ENCODE results near the gene HADHA.

DNA sequence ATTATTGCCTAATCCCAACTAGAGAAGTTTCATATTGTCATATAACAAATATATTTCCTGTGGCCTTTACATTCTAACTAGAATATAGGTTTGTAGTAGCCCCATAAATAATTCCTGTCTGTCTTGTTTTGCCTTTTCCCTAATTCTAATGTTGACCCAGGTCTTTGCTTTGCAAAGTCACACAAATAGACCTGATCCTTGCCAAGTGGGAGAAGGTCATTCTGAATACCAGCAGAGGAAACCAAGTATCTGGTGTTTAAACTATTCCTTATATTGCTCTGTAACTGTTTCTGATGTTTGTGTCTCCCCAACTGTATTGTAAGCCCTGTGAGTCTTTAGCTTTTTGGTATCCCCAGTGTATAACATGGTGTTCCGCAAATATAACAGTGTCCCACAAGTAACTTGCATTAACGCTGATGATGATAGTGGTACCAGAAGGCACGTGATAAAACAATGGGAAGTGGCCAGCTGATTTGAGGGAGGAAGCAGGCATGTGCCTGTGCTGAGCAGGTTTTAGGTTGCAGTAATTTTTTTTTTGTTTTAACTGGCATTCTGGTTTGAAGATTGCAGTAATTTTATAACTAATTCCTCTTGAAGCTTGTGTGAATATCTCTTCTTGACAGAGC lies 11.4 kb upstream of the HADHA start:
- TF ChIP-seq, protein P1, sequence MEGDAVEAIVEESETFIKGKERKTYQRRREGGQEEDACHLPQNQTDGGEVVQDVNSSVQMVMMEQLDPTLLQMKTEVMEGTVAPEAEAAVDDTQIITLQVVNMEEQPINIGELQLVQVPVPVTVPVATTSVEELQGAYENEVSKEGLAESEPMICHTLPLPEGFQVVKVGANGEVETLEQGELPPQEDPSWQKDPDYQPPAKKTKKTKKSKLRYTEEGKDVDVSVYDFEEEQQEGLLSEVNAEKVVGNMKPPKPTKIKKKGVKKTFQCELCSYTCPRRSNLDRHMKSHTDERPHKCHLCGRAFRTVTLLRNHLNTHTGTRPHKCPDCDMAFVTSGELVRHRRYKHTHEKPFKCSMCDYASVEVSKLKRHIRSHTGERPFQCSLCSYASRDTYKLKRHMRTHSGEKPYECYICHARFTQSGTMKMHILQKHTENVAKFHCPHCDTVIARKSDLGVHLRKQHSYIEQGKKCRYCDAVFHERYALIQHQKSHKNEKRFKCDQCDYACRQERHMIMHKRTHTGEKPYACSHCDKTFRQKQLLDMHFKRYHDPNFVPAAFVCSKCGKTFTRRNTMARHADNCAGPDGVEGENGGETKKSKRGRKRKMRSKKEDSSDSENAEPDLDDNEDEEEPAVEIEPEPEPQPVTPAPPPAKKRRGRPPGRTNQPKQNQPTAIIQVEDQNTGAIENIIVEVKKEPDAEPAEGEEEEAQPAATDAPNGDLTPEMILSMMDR (IDR thresholded peaks at IDR 0.05): no peak
- no peak for TF ChIP-seq EZH2 (IDR thresholded peaks at IDR 0.05)
